ENCODE results near the gene PEX10.

GRCh38 chr1:2408859-2409276 is 3.5 kb downstream of the PEX10 start:
- no peak for TF ChIP-seq GATA2 (IDR thresholded peaks at IDR 0.05; ENCODE audit: low read depth, low read length)
- no peak for TF ChIP-seq GATA3 (IDR thresholded peaks at IDR 0.05; ENCODE audit: low read depth, low read length)

Data from SH-SY5Y (cell line).